ENCODE data around the gene SOX1.

The SOX1 gene

DNA sequence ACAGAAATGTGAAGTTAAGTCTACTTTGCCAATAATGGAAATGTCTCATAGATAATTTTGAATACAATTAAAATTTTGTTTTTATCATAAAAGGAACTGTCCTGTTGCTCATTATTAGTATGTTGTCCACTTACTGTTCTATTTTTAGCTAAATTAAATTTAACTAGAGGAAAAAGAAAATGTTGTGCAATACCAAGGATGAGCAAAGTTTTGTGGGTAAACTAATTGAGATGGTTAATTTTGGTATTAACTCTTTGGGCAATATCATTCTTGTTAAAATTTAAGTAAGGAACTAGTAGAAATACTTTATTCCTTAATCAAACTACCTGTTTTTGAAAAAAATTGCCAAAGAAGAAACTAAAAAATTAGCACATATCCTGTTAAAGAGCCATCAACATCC, 43.5 kb downstream of the SOX1 start:
- DNase-seq = no peak

DNA sequence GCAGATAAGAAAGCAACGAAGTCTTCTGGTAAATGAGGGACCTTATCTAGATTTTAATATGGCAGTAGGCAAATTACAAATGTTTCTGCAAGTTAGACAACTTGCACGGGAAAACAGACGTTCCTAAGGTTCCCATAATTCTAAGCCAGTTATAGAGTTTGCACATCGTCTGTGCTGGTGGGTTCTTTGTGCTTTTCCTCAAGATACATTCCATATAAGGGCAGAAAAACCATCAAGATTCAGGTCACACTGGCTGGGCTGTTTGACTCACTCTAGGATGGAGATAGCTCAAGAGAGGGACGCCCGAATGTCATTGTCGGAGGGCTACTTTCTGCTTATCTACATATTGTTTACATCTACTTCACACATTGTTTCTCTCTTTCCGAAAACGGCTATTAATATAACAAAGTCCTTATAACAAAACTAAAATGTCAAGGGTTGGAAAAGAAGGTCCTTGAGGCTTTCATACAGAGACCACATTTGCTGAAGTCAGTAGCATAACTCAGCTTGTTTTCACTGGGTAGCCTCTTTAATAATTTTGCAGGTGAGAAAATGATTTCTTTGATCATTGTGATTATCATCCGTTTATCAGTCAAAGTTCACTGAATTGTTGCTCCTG, 44.4 kb downstream of the SOX1 start:
- DNase-seq = no peak

DNA sequence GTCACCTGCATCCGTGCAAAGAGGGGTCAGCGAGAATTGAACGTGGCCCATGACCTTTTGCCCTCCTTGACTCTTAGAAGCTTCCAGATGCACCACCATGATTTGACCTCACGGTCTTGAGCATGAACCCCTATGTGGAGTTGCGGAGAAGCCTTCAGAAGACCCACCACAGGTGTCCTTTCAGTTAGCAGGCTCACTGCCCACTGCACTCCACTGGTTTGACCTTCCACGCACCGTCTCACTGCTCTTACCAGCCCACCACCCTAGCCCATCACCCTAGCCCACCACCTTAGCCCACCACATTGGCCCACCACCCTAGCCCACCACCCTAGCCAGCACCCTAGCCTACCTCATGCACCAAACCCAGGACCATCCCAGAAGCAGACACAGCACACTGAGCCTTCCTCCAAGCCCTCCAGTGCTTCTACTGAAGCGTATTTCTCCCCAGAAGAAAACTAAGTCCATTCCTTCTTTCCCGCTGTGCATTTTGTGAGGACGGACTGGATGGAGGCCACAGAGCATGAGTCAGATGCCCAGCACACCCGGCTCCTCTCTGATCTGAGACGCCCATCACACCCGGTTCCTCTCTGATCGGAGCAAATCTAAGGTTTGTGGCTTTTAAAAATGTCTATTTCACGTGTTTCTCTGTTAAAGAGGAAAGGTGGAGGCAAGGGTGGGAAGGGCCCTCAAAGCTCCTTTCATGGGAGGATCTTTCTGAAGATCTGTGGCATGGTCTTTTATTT, 45.8 kb downstream of the SOX1 start:
- no peak for DNase-seq

DNA sequence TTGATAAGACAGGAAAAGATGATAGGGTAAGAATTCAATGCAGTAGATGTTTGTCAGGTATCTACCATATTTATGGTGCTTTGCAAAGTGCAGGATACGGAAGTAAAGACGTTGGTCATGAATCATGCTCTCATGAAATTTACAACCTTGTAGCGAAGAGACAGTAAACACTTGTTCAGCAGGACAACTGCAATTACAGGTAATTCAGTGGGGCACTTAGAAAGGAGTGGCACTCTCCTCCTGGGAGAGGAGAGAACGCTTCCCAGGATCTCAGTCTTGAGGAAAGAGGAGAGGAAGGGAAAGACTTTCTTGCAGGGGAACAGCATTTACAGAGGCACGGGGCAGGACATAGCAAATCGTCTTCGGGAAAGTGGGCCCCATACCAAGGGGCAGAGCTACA, 46.4 kb downstream of the SOX1 start:
- DNase-seq = no peak

DNA sequence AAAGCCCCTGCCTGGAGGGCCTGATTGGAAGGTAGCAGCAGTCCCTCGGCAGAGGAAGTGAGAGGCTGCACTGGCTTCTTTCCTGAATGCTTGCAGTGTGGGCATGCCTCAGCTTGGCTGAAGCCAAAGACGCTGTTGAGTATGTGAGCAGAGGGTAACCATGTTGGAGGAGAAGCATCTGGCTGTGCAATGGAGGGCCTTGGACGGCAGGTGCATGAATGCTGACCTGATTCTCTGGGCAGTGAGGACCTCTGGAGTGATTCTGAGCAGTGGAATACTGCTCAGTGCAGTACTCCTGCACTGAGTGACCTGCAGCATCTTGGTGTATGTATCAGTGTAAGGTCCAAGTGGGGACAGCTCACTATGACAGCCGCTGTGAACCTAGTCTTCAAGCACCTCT, 46.9 kb downstream of the SOX1 start:
- DNase-seq = no peak

DNA sequence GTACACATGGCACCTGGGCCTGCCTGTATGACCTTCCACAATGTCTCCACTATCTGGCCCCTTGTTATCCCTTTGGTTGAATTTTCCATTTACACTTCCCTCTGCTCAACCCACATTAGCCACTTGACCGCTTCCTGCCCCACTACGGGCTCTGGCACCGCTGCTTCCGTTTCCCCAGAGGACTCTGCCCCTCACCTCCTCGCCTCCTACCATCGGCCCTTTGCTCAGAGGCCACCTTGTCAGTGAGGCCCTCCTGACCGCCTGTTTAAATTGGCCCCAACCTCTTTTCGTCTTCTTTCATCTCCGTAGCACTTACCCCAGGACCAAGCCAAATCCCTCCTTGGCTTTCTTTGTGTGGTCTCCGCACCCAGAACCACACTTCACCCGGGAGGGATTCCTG, 47.4 kb downstream of the SOX1 start:
- DNase-seq = no peak

DNA sequence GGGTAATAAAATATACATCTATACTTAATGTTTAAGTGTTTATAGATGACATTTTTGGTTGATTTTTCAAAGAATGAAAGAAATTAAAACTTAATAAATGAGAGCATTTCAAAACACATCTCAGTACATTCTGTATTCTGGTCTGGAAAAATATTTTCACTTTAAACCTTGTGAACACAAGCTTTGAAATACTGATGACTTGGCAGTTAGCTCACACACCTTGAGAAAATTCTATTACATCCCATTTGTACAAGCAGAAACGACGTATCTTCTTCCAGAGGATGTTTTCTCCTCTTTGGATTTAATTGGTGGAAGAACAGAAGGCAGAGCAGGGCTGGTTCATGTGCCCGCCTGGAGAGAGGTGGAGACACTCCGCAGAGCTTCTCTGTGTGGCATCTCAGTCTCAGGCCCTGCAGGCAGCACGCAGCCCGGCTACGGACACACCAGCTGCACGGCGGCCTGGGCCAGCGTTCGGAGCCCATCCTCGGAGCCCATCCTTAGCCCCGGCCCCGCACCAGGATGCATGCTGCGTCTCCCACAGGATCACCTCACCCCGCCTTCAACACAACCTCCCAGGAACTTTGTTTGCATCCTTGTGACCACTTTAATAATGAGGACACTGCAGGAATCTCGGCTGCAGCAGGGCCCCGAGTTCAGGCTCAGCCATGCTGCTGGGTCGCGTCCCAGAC, 48.6 kb downstream of the SOX1 start:
- DNase-seq = no peak

DNA sequence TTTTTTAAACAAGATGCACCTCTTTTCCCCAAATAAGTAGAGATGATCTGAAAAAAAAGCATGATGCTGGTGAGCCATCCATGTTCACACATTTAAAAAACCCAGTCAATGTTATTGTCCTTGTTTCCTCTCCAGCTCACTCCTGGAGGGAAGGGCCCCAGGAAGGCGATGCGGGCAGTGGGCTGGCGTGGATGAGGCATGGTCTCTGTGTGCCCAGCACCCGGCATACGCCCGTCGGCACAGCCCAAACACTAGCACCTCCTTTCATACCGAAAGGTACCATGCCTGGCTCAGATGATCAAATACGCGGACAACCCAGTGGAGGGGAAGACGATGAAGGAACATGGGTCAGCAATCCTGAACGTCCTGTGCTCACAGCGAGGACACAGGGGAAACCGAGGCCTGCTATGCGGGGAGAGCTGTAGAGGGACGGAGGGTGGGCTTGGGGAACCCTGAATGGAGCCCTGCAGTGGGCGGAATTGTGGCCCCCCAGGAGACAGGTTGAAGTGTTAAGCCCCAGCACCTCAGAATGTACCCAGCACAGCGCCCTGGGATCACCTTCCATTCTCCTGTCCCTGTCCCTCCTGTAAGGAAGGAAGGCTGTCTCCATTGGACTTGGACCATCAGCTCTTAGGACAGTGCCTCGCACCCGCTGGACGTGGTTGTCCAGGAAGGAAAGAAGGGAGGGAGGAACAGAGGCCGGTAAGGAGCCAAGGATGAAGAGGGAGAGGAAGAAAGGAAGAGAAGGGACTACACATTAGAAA, 49.4 kb downstream of the SOX1 start:
- no peak for DNase-seq

DNA sequence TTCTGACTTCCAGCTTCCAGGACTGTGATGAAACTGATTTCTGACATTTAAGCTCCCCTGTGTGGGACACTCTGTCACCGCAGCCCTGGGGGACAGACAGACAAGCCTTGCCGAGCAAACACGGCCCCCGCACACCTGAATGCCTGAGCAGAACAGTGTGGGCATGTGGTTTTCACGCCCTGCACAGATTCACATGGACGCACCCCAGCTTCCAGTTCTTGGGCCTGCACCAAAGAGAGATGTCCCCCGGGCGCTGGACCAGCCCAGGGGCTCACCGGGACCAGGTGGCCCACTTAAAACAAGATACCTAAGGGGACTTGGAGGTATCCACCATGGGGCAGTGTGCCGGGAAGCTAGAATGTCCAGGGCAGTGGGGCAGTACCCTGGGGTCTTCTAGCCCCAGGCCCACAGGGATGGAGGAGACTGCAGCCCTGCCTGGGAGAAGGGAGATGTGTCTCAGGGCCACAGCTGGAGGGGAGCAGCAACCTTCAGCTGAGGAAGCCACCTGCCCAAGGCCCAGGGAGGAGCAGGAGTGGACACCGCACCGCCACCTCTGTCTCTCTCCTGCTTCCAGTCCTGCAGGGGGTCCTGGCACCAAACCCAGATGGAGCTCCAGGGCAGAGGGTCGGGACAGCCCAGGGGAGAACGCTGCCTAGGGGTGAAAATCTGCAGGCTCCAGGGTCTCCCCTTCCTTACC, 50.5 kb downstream of the SOX1 start:
- no peak for DNase-seq

DNA sequence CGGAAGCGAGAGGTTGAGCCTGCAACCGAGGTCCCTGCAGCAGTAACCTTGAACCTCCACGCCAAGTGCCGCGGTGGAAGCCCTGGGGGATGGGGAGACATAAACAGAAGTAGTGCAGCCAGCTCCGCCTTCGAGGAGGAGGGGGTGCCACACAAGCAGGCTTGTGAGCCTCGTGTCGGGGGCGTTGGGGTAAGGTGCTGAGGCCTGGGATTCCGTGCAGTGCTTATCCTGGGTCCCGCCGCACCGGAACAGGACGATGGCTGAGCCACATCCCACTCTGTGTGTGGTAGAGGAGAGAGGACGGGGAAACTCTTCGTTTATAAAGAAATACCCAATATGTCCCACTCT, 51.0 kb downstream of the SOX1 start:
- DNase-seq = no peak

DNA sequence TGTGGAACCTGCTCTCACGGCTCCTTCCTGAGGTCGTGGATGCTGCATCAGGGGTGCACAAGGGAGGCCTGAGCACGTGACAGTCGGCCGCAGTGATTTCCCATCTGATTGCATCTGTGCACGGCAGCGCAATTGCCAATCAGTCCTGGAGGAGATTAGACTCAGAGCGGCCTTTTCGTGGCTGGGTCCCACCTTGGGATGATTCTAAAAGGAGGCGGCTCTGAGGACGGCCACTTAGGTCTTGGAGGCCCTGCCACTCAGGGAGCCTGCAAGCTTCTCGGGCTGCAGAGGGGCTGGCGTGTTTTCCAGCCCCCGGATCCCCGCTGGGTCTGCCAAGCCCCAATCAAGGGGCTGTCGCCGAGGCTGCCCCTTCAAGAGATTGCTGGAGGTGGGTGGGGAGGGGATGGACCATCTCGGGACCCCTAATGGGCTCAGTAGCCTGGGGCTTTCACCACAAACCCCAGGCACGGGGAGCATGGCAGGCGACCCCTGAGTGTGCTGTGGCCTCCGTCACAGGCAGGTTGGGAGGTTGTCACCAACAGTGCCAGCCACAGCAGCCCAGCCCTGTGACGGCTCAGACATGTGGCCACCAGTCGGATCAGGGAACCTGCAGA, 51.6 kb downstream of the SOX1 start:
- no peak for DNase-seq

DNA sequence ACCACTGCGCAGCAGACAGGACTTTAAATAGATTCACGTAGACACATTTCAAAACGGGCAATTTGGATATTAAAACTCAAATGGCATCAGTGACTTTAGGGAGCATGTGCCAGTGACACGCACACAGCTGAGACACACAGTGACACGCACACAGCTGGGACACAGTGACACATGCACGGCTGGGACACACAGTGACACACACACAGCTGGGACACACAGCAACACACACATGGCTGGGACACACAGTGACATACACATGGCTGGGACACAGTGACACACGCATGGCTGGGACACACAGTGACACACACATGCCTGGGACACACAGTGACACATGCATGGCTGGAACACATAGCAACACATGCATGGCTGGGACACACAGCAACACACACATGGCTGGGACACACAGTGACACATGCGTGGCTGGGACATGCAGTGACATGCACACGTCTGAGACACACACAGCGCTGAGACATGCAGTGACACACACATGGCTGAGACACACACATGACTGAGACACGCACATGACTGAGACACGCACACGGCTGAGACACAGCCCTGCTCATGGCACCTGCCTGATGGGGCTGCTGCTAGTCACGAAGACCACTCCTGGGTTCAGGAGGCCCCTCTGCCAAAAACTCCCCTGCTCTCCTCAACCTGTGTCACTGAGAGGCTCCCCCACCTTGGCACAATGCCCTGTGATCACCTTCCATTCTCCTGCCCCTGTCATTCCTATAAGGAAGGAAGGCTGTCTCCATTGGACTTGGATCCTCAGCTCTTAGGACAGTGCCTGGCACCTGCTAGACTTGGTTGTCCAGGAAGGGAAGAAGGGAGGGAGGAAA, 52.5 kb downstream of the SOX1 start:
- no peak for DNase-seq

DNA sequence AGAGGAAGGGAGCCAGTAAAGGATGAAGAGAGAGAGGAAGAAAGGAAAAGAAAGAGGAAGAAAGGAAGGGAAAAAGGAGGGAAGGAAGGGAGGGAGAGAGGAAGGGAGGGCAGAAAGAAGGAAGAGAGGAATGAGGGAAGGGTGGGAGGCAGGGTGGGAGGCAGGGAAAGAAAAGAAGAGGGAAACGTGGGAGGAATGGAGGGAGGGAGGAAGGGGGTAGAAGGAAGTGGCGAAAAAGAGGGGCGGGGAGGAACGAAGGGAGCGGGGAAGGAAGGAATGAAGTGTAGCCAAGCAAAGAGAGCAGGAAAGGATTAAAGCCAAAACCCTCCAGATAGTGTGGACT, 53.1 kb downstream of the SOX1 start:
- no peak for DNase-seq

All from midbrain (tissue), 1 donor.